Astrocyte of the cerebellum (primary cell): ENCODE measurements around the gene SGPP2.
"Not testable (repeated sequence)": the region's sequence is repeated elsewhere in the genome, so short reads cannot be mapped to it uniquely, and the experiment has no call there.

Experiments
- DNase-seq: peaks from one replicate; pipeline ENCODE4 v3.0.0-alpha.2; 2011; ENCODE audit warnings: low read depth
- H3K4me3 ChIP-seq: 2 replicates; pipeline ENCODE4 v1.5.1; 2011; ENCODE audit warnings: mild to moderate bottlenecking, low read depth, low read length, moderate library complexity
- in situ Hi-C: cut with HindIII; loops from 2 replicates; pipeline ENCODE4 v1.10.0; 2017; ENCODE audit warnings: low sequenced_read_pairs
- TF ChIP-seq, protein P1 (sequence below): IDR thresholded peaks from 2 replicates; pipeline ENCODE4 v1.5.1; 2012; ENCODE audit warnings: low read length, low read depth, moderate library complexity, mild to moderate bottlenecking; ENCODE audit errors: missing control alignments

SGPP2 gene

GRCh38 chr2:222575618-222576017 lies 151.3 kb downstream of the SGPP2 start:
- TF ChIP-seq, protein P1, sequence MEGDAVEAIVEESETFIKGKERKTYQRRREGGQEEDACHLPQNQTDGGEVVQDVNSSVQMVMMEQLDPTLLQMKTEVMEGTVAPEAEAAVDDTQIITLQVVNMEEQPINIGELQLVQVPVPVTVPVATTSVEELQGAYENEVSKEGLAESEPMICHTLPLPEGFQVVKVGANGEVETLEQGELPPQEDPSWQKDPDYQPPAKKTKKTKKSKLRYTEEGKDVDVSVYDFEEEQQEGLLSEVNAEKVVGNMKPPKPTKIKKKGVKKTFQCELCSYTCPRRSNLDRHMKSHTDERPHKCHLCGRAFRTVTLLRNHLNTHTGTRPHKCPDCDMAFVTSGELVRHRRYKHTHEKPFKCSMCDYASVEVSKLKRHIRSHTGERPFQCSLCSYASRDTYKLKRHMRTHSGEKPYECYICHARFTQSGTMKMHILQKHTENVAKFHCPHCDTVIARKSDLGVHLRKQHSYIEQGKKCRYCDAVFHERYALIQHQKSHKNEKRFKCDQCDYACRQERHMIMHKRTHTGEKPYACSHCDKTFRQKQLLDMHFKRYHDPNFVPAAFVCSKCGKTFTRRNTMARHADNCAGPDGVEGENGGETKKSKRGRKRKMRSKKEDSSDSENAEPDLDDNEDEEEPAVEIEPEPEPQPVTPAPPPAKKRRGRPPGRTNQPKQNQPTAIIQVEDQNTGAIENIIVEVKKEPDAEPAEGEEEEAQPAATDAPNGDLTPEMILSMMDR, result no peak

DNA sequence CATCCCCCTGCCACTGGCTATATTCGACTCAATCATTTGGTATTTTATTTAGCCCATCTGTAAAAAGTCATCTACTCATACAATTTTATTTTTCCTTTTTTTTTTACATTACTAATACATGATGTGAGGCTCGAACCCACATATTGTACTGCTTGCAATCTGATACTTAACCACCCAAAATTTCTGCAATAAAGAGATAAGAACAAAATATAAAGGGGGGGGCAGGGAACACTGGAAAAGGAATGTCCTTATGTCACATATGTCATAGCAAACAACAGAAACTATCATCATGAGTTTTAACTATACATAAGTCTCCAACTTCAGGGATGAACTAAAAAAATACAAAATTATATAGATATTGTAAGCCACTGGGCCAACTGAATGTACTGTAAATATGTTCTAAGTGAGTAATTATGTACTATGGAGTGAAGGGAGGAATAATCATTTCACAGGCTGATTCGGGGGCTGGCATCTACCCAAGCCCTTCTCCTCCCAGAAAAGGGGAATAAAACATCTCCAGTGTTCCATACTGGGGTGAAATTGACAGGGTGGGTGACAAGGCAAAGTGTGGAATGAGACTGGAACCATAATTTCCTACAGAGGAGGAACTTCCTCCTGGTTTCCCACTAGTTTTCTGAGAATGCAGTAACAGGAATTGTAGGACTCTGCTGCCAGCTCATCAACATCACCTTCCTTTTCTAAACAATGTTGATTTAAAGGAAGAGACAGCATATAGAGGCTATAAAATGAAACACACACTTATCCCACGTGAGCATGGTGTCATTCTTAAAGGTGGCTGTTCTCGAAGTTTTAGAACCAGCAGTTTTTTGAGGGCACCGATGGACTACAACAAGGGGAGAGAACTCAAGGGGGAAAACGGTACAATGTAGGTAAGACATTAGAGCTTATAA lies 152.1 kb downstream of the SGPP2 start:
- in situ Hi-C loops, result no loop called here
- H3K4me3 ChIP-seq, result no peak overlapping the region
- TF ChIP-seq, protein P1, result no peak
- DNase-seq, result no peak

More at GRCh38 chr2:222575618-222576017, 151.3 kb downstream of the SGPP2 start:
- no peak overlapping the region for H3K4me3 ChIP-seq
- in situ Hi-C loops, result no loop called here
- DNase-seq, result no peak

DNA sequence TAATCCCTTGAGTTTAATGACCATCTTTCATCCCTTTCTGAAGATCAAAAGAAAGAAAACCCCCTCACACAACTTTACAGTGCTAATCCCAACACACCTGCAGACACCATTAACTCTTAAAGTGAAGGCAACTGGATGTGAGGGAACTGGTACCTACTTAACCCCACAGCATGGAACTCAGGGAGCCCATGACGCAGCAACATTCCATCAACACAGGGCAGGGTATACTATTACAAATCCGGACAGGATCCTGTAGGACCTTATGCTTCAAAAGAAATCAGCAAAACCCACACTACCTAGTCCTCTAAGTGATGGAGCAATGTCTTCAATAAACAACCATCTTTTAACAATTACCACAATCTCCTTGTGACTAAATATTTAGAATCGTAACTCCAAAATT lies 153.0 kb downstream of the SGPP2 start:
- no peak for DNase-seq
- TF ChIP-seq, protein P1, result no peak
- in situ Hi-C loops, result no loop called here
- no peak overlapping the region for H3K4me3 ChIP-seq

DNA sequence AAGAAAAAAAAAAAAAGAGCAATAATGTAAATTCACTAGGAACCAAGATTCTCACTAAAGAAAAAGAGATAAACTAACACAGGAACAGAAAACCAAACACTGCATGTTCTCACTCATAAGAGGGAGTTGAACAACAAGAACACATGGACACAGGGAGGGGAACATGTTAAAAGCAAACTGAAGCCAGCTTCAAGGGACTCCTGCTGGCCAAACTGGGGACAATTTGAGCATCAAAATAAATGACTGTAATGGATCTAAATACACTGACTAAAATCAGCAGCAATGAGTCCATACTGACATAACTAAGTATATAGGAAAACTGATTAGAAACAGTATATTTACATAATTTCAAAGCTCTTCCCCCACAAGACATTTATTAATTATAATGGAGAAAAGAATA lies 158.6 kb downstream of the SGPP2 start:
- in situ Hi-C loops, result no loop called here
- H3K4me3 ChIP-seq, result no peak overlapping the region
- no peak for DNase-seq
- TF ChIP-seq, protein P1, result peak; percentile 36

GRCh38 chr2:222584589-222584988 lies 160.2 kb downstream of the SGPP2 start:
- in situ Hi-C loops, DNase-seq: not testable (repeated sequence)

GRCh38 chr2:222591661-222592060 lies 167.3 kb downstream of the SGPP2 start:
- TF ChIP-seq, protein P1, result no peak
- no peak overlapping the region for H3K4me3 ChIP-seq
- in situ Hi-C loops, result no loop called here
- DNase-seq, result no peak

More at GRCh38 chr2:222584589-222584988, 160.2 kb downstream of the SGPP2 start:
- H3K4me3 ChIP-seq, result not testable (repeated sequence)

DNA sequence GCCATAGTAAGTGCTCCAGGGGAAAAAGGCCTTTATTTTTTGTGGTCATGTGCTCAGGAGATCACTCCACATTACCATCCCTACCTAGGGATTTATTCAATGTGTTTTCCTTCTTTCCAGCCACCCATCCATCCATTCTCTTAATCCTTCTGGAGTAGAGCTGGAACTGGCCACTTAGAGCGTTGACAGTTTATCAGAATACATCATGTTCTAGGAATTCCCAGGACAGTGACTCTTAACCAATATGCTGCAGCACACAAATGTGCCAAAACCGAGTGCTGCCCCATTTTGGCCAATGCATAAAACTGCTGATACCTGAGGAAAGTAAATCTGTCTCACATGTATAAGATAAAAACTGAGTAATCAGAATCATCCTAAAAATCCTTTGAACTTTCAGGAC lies 167.8 kb downstream of the SGPP2 start:
- in situ Hi-C loops, result no loop called here
- DNase-seq, result no peak
- H3K4me3 ChIP-seq, result no peak overlapping the region
- TF ChIP-seq, protein P1, result no peak
